Left ventricle myocardium inferior (tissue), 1 donor: ENCODE measurements around the gene TBC1D5. TPM values are rescaled to one million over a fixed set of nuclear protein-coding genes. Genes with fewer than 3 reads are reported as not detected.

Source experiments
- DNase-seq: peaks from one replicate; pipeline ENCODE4 v3.0.0-alpha.2; 2020
- H3K27ac ChIP-seq: fragments of 200-600 bp; replicated peaks from 2 replicates; pipeline ENCODE4 v1.8.0; 2021
- H3K27me3 ChIP-seq: fragments of 200-600 bp; 2 replicates; pipeline ENCODE4 v1.8.0; 2021; ENCODE audit warnings: low read depth
- H3K36me3 ChIP-seq: fragments of 200-600 bp; 2 replicates; pipeline ENCODE4 v1.8.0; 2021
- H3K4me1 ChIP-seq: fragments of 200-600 bp; 2 replicates; pipeline ENCODE4 v1.8.0; 2021
- H3K4me3 ChIP-seq: fragments of 200-600 bp; 2 replicates; pipeline ENCODE4 v1.8.0; 2021; ENCODE audit warnings: mild to moderate bottlenecking, moderate library complexity
- H3K9me3 ChIP-seq: fragments of 200-600 bp; replicated peaks from 2 replicates; pipeline ENCODE4 v1.8.0; 2021
- intact Hi-C: fragments of 100-400 bp; cut with micrococcal nuclease; formaldehyde crosslinking; loops from one replicate; pipeline ENCODE4 v1.11.0; 2022
- total RNA-seq: library from RNA; stranded (reverse); fragmentation: NEBNext Ultra II Directional; extraction: Animal tissue kit (Norgen Biotek cat#: 25700); gene quantifications from one replicate; pipeline ENCODE4 v1.2.1, GENCODE V29; 2021
- TF ChIP-seq, protein P1 (sequence below): fragments of 200-600 bp; IDR thresholded peaks from 2 replicates; pipeline ENCODE4 v1.8.0; 2021; ENCODE audit warnings: antibody characterized with exemption, mild to moderate bottlenecking, borderline replicate concordance
- donor health status: DM: no; HTN: yes; CAD: no; lungs with severe emphysema.

The TBC1D5 gene
- total RNA-seq, 1 donor from 2014 or later = 26.9 TPM

DNA sequence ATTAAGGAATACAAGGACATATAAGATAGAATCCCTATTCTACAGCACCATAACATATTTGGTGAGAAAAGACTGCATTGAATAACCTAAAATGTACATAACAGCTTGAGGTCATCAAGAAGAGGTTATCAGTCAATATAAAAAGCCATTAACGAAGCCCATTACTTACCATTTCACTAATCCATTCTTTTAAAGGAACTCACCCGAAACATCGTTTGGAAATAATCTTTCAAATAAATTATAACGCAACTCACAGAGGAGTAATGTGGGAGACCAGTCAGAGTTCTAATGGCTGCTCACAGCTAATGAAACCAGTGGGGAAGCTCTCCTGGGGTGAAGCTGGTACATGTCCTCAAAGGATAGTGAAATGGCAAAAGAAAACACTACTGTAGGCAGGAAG is 188.4 kb downstream of the TBC1D5 start:
- intact Hi-C loops = no loop called here
- DNase-seq = no peak
- no peaks in the 10 kb centered on the region for H3K27me3 ChIP-seq
- H3K27ac ChIP-seq = peak overlapping the region; percentile 83
- H3K36me3 ChIP-seq = no peaks in the 10 kb centered on the region
- TF ChIP-seq, protein P1, sequence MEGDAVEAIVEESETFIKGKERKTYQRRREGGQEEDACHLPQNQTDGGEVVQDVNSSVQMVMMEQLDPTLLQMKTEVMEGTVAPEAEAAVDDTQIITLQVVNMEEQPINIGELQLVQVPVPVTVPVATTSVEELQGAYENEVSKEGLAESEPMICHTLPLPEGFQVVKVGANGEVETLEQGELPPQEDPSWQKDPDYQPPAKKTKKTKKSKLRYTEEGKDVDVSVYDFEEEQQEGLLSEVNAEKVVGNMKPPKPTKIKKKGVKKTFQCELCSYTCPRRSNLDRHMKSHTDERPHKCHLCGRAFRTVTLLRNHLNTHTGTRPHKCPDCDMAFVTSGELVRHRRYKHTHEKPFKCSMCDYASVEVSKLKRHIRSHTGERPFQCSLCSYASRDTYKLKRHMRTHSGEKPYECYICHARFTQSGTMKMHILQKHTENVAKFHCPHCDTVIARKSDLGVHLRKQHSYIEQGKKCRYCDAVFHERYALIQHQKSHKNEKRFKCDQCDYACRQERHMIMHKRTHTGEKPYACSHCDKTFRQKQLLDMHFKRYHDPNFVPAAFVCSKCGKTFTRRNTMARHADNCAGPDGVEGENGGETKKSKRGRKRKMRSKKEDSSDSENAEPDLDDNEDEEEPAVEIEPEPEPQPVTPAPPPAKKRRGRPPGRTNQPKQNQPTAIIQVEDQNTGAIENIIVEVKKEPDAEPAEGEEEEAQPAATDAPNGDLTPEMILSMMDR = no peak
- H3K9me3 ChIP-seq = no peaks in the 10 kb centered on the region
- no peak overlapping the region for H3K4me3 ChIP-seq
- peaks cover 37% of the 10 kb centered on the region for H3K4me1 ChIP-seq

DNA sequence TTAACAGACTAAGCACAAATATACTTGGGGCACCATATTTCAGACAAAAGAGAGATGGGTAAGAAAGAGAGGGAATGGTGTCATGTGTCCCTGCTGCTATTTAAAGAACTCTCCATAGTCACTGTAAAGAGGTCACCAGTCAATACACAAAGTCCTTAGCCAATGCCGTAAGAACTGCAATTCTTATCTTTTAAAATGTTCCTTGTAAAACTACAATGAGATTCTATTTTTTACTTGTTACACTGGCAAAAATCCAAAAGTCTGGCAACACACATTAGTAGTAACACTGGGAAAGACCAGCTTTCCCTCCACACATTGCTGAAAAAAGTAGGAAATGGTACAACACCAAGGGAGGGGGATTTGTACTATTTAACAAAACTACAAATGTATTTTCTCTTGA is 189.4 kb downstream of the TBC1D5 start:
- Histone ChIP-seq H3K4me3 (no peak overlapping the region), H3K27me3 (no peaks in the 10 kb centered on the region), H3K36me3 (no peaks in the 10 kb centered on the region), H3K9me3 (no peaks in the 10 kb centered on the region), H3K4me1 (peaks cover 37% of the 10 kb centered on the region), H3K27ac (peak overlapping the region; percentile 83)
- intact Hi-C loops = no loop called here
- DNase-seq = no peak
- TF ChIP-seq, protein P1 = no peak

DNA sequence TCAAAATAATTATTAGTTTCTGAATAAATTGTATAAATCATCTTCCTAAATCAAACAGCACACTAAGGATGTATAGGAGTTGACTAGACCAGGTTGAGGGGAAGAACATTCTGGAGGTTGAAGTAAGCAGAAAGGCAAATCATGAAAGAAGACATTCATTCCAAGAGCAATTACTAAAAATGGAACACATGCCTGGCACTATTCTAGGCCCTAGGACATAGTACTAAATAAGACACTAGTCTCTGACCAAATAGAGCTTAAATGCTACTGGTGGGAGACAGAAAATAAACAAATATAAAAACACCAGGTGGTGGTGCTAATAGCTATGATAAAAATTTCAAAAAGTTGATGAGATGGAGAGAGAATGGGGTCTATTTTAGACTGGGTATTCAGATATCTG is 190.1 kb downstream of the TBC1D5 start:
- no peaks in the 10 kb centered on the region for H3K27me3 ChIP-seq
- peak overlapping the region; percentile 83 for H3K27ac ChIP-seq
- DNase-seq = no peak
- intact Hi-C loops = no loop called here
- H3K4me1 ChIP-seq = peaks cover 37% of the 10 kb centered on the region
- H3K36me3 ChIP-seq = no peaks in the 10 kb centered on the region
- TF ChIP-seq, protein P1 = no peak
- no peak overlapping the region for H3K4me3 ChIP-seq
- no peaks in the 10 kb centered on the region for H3K9me3 ChIP-seq

DNA sequence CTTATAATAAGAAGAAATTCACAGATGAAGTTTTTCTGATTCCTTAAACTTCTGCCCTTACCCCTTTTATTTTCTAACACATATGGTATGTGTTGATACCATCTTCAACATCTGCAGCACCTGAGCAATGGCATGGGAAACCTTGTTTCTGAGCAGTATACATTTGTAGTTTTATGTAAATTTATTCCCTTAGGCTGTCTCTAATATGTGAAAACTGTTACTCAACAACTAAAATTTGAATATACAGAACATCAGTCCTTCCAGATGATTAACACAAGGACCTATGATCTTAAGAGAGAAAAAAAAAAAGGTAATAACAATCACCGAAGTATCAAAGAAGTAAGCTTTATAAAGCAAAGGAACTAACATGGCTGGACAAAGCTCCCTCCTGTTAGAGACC is 190.5 kb downstream of the TBC1D5 start:
- TF ChIP-seq, protein P1 = no peak
- peak overlapping the region; percentile 83 for H3K27ac ChIP-seq
- H3K27me3 ChIP-seq = no peaks in the 10 kb centered on the region
- H3K4me1 ChIP-seq = peaks cover 37% of the 10 kb centered on the region
- no peak for DNase-seq
- intact Hi-C loops = no loop called here
- no peaks in the 10 kb centered on the region for H3K9me3 ChIP-seq
- H3K4me3 ChIP-seq = no peak overlapping the region
- no peaks in the 10 kb centered on the region for H3K36me3 ChIP-seq

DNA sequence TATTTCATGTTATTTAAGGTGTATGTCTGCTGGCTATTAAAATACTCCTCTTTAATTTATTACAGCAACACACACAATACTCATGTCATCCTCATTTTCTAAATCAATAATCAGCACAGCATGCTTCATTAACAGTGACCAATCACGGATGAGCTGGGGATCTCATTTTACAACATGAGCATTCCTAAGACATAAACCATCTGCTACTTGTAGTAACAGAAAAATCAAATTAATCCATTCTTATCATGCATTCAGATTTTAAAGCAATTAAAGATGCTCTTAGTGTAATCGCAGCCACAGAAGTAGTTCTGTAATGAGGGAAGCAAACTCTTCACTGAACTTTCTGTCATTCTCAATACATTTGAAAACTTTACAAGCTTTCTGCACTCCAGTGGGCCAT is 191.1 kb downstream of the TBC1D5 start:
- Histone ChIP-seq H3K9me3 (no peaks in the 10 kb centered on the region), H3K27me3 (no peaks in the 10 kb centered on the region), H3K27ac (peak overlapping the region; percentile 83), H3K36me3 (no peaks in the 10 kb centered on the region), H3K4me3 (no peak overlapping the region), H3K4me1 (peaks cover 37% of the 10 kb centered on the region)
- intact Hi-C loops = no loop called here
- TF ChIP-seq, protein P1 = no peak
- DNase-seq = no peak

DNA sequence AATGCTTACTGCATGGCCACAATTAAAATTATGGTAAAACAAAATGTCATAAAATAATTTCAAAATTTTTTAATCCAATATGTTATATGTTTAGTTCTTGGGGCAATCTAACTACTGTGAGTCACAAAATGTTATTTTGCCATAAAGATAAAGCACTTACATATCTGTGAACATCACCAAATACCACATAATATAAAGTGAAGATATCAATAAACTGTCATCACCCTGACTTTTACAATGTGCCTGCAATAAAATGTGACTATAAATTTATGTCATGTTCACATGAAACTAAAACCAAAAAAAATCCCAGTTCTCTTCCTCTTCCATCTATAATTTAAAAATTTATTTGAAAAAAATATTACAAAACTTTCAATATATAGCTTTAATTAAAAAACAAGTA is 191.8 kb downstream of the TBC1D5 start:
- no peak overlapping the region for H3K4me3 ChIP-seq
- H3K27me3 ChIP-seq = no peaks in the 10 kb centered on the region
- H3K4me1 ChIP-seq = peaks cover 37% of the 10 kb centered on the region
- TF ChIP-seq, protein P1 = no peak
- no peak overlapping the region for H3K27ac ChIP-seq
- DNase-seq = no peak
- no peaks in the 10 kb centered on the region for H3K36me3 ChIP-seq
- intact Hi-C loops = no loop called here
- H3K9me3 ChIP-seq = no peaks in the 10 kb centered on the region
